ENCODE data around the gene HPSE2.

DNA sequence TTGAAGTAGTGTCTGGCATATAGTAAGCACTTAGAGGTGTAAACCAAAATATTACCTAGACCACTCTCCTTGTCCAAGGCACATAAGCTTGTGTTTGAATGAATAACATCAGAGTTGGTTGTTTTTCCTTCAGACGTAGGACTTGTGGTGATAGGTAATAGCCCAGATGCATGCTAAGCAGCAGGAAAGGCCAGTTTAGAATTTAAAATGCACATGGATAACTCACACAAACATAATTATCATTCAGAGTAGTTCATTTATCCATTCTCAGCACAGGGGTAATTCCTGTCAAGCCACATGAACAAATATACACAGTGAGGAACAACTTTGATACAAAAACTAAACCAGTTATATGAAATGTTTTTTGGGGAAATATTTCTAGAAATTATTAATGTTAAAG lies 607.9 kb downstream of the HPSE2 start:
- no peak for TF ChIP-seq POLR2A (IDR thresholded peaks at IDR 0.05)
- TF ChIP-seq, protein P1, sequence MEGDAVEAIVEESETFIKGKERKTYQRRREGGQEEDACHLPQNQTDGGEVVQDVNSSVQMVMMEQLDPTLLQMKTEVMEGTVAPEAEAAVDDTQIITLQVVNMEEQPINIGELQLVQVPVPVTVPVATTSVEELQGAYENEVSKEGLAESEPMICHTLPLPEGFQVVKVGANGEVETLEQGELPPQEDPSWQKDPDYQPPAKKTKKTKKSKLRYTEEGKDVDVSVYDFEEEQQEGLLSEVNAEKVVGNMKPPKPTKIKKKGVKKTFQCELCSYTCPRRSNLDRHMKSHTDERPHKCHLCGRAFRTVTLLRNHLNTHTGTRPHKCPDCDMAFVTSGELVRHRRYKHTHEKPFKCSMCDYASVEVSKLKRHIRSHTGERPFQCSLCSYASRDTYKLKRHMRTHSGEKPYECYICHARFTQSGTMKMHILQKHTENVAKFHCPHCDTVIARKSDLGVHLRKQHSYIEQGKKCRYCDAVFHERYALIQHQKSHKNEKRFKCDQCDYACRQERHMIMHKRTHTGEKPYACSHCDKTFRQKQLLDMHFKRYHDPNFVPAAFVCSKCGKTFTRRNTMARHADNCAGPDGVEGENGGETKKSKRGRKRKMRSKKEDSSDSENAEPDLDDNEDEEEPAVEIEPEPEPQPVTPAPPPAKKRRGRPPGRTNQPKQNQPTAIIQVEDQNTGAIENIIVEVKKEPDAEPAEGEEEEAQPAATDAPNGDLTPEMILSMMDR (IDR thresholded peaks at IDR 0.05 in 4 of 5, conservative IDR thresholded peaks at IDR 0.05 in 1 of 5): no peak

Measured in gastrocnemius medialis (tissue), 4 donors.